Activated CD4-positive, alpha-beta T cell treated with anti-CD3 and anti-CD28 coated beads, Interleukin-2, amount 10 ng/mL, durations not matched to agents 24 days and 14 days (primary cell): ENCODE measurements around the gene PPP1R7. TPM values are rescaled to one million over a fixed set of nuclear protein-coding genes. Genes with fewer than 3 reads are reported as not detected.

Experiments used
- DNase-seq: peaks from one replicate; pipeline ENCODE4 v3.0.0; 2022
- H3K27ac Mint-ChIP-seq: one replicate; pipeline ENCODE4 v1.8.0; 2022; ENCODE audit warnings: mild to moderate bottlenecking, mixed read lengths
- H3K27me3 Mint-ChIP-seq: one replicate; pipeline ENCODE4 v1.8.0; 2022; ENCODE audit warnings: mixed read lengths
- H3K36me3 Mint-ChIP-seq: one replicate; pipeline ENCODE4 v1.8.0; 2022; ENCODE audit warnings: low read depth, mild to moderate bottlenecking, mixed read lengths
- H3K4me1 Mint-ChIP-seq: one replicate; pipeline ENCODE4 v1.8.0; 2021; ENCODE audit warnings: mixed read lengths
- H3K4me3 Mint-ChIP-seq: one replicate; pipeline ENCODE4 v1.8.0; 2022; ENCODE audit warnings: mild to moderate bottlenecking, moderate library complexity, mixed read lengths
- H3K9me3 Mint-ChIP-seq: one replicate; pipeline ENCODE4 v1.8.0; 2021; ENCODE audit warnings: mixed read lengths
- intact Hi-C: fragments of 100-400 bp; cut with micrococcal nuclease; formaldehyde crosslinking; loops from one replicate; pipeline ENCODE4 v1.15.1; 2023
- total RNA-seq: library from RNA; stranded (reverse); gene quantifications from 2 replicates; pipeline ENCODE4 v1.2.3, GENCODE V29; 2022

The PPP1R7 gene
- total RNA-seq, 1 donor from 2014 or later, result 111 TPM

DNA sequence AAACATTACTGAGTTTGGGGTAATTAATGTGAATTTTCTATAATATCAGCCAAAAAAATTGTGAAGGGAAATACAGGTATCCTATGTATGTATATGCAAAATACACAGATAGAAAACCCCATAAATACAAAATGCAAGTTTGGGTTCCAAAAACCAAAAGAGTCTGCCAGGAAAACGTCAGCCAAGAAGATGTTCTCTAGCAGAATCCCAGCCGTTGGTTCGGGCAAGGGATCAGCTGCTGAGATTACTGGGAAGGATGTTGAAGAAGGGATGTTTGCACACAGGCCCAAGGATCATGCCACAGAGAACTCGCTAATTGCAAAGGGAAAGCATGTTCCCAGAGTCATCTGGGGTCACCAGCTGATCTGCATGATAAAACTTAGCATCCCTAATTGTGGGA lies 28.7 kb downstream of the PPP1R7 start:
- Mint-ChIP-seq H3K36me3 (peaks cover 37% of the 10 kb centered on the region), H3K27me3 (no peaks in the 10 kb centered on the region), H3K4me3 (no peak overlapping the region), H3K27ac (no peak overlapping the region), H3K4me1 (peaks cover 10% of the 10 kb centered on the region), H3K9me3 (no peaks in the 10 kb centered on the region)
- intact Hi-C loops, result no loop called here
- DNase-seq, result no peak

DNA sequence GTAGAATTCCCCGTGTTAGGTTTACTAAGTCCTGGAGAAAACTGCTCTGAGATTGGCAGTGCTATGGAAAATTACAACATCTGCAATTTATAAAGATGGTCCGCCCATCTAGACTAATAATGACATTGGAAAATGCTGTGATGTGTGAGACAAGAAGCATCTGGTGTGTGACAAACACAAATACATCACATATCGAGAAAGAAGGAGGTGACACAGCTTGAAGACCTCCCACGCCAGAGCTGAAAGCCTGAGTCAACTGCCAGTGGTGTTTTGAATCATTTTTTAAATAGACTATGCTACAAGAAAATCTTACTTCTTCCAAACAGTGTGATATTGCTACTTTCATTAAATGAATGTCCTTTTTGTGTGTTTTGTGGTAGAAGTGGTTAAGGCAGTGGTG lies 29.6 kb downstream of the PPP1R7 start:
- peaks cover 36% of the 10 kb centered on the region for H3K36me3 Mint-ChIP-seq
- no peaks in the 10 kb centered on the region for H3K27me3 Mint-ChIP-seq
- intact Hi-C loops, result no loop called here
- H3K4me3 Mint-ChIP-seq, result no peak overlapping the region
- peak overlapping the region; percentile 63 for H3K27ac Mint-ChIP-seq
- no peaks in the 10 kb centered on the region for H3K9me3 Mint-ChIP-seq
- H3K4me1 Mint-ChIP-seq, result peaks cover 10% of the 10 kb centered on the region
- DNase-seq, result no peak

DNA sequence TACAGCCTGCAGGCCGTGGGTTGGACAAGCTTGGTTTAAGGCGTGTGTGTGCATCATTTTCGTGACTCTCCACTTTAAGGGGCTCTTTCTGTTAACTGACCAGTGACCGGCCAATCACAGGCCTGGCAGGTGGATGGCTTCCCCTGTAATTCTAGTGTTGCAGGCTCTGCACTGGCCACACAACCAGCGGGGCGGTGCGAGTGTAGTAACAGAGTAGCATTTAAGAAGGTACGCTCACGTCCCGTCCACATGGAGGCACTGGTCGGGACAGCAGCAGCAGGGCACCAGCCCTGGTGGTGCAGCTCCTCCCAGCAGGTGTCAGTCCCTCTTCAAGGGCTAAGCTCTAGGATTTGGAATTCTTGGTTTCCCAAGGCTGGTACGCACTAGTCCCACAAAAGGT lies 30.2 kb downstream of the PPP1R7 start:
- Mint-ChIP-seq H3K9me3 (no peaks in the 10 kb centered on the region), H3K27me3 (no peaks in the 10 kb centered on the region), H3K4me3 (no peak overlapping the region), H3K36me3 (peaks cover 31% of the 10 kb centered on the region), H3K27ac (no peak overlapping the region), H3K4me1 (peaks cover 10% of the 10 kb centered on the region)
- intact Hi-C loops, result no loop called here
- no peak for DNase-seq

GRCh38 chr2:241182126-241182525 lies 31.9 kb downstream of the PPP1R7 start:
- Mint-ChIP-seq H3K9me3 (no peaks in the 10 kb centered on the region), H3K27me3 (no peaks in the 10 kb centered on the region), H3K27ac (no peak overlapping the region), H3K4me3 (no peak overlapping the region), H3K4me1 (peaks cover 10% of the 10 kb centered on the region), H3K36me3 (peaks cover 29% of the 10 kb centered on the region)
- intact Hi-C loops, result no loop called here
- no peak for DNase-seq

GRCh38 chr2:241182531-241183133 lies 32.4 kb downstream of the PPP1R7 start:
- Mint-ChIP-seq H3K36me3 (peaks cover 25% of the 10 kb centered on the region), H3K9me3 (no peaks in the 10 kb centered on the region), H3K4me3 (no peak overlapping the region), H3K27ac (no peak overlapping the region), H3K4me1 (peaks cover 10% of the 10 kb centered on the region), H3K27me3 (no peaks in the 10 kb centered on the region)
- intact Hi-C loops, result no loop called here
- DNase-seq, result no peak

GRCh38 chr2:241183221-241183620 lies 33.0 kb downstream of the PPP1R7 start:
- Mint-ChIP-seq H3K27me3 (no peaks in the 10 kb centered on the region), H3K4me1 (peaks cover 10% of the 10 kb centered on the region), H3K36me3 (peaks cover 20% of the 10 kb centered on the region), H3K27ac (no peak overlapping the region), H3K9me3 (no peaks in the 10 kb centered on the region), H3K4me3 (no peak overlapping the region)
- intact Hi-C loops, result no loop called here
- no peak for DNase-seq

DNA sequence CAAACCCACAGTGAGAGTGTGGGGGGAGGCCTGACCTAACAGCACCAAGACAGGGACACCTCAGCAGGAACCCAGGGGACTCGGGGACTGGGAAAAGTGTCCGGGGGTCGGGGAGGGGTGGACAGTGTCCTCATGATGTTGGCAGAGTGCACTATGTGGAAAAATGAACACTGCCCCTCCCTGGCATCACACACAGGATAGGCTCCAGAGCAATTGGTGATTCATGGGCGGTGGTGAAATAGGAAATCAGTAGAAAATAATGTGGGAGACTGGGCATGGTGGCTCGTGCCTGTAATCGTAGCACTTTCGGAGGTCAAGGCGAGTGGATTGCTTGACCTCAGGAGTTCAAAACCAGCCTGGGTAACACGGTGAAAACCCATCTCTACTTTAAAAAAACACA lies 34.6 kb downstream of the PPP1R7 start:
- intact Hi-C loops, result no loop called here
- no peak for DNase-seq
- H3K4me1 Mint-ChIP-seq, result peaks cover 2% of the 10 kb centered on the region
- H3K4me3 Mint-ChIP-seq, result no peak overlapping the region
- no peaks in the 10 kb centered on the region for H3K27me3 Mint-ChIP-seq
- no peak overlapping the region for H3K27ac Mint-ChIP-seq
- peaks cover 7% of the 10 kb centered on the region for H3K36me3 Mint-ChIP-seq
- H3K9me3 Mint-ChIP-seq, result no peaks in the 10 kb centered on the region

DNA sequence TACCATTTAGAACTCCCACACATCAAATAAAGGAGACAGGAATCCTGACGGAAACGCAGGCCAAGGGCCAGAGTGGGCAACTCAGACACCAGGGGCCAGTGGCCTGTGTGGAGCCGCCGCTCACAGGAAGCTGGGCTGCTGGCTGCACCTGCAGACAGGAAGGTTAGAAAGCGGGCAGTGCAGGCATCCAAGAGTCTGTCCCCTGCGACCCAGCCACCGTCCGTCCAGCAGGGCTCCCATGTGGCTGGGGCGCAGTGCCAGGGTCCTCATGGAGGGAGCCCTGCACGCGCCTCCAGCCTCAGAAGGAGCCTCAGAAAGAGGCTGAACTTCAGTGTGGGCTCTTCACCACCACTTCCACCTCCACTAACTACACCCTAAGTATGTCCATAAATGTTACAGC lies 35.7 kb downstream of the PPP1R7 start:
- Mint-ChIP-seq H3K36me3 (peaks cover 4% of the 10 kb centered on the region), H3K4me1 (no peaks in the 10 kb centered on the region)
- intact Hi-C loops, result no loop called here

DNA sequence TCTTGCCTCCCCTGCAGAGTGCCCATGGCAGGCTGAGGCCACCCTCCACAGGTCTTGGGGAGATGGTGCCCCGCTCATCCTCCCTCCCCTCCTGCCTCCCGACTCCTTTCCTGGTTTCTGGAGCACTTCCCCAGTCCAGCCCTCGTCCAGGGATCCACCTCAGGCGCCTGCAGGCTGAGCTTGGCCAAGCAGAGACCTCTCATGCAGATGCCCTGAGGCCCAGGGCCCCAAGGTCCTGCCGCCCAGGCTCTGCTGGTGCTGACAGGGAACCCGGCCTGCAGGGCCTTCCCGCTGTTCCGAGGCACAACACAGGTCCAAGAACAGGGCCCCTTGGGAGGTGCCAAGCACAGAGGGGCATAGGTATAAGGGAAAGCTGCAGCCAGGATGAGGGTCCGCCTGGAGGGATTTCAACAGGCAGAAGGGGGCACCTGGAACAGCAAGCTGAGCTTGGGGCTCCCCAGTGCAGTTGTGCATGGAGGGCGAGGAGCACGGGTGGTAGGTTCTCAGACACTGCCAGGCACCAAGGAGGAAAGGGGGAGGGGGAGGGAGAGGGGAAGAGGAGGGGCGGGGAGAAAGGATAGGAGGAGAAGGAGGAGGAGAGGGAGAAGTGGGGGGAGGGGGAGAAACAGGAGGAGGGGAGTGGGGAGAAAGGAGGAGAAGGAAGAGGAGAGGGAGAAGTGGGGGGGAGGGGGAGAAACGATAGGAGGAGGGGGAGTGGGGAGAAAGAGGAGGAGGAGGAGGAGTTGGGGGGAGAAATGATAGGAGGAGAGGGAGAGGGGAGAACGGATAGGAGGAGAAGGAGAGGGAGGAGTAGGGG lies 37.0 kb downstream of the PPP1R7 start:
- H3K9me3 Mint-ChIP-seq, result no peaks in the 10 kb centered on the region
- no peaks in the 10 kb centered on the region for H3K36me3 Mint-ChIP-seq
- H3K27me3 Mint-ChIP-seq, result no peaks in the 10 kb centered on the region
- no peak overlapping the region for H3K27ac Mint-ChIP-seq
- no peak overlapping the region for H3K4me3 Mint-ChIP-seq
- DNase-seq, result no peak
- no peaks in the 10 kb centered on the region for H3K4me1 Mint-ChIP-seq
- intact Hi-C loops, result no loop called here

More for the DNA sequence above, 35.7 kb downstream of the PPP1R7 start:
- Mint-ChIP-seq H3K9me3 (no peaks in the 10 kb centered on the region), H3K4me3 (no peak overlapping the region), H3K27ac (no peak overlapping the region), H3K27me3 (no peaks in the 10 kb centered on the region)
- DNase-seq, result no peak

GRCh38 chr2:241187918-241188234 lies 37.6 kb downstream of the PPP1R7 start:
- H3K9me3 Mint-ChIP-seq, result no peaks in the 10 kb centered on the region

DNA sequence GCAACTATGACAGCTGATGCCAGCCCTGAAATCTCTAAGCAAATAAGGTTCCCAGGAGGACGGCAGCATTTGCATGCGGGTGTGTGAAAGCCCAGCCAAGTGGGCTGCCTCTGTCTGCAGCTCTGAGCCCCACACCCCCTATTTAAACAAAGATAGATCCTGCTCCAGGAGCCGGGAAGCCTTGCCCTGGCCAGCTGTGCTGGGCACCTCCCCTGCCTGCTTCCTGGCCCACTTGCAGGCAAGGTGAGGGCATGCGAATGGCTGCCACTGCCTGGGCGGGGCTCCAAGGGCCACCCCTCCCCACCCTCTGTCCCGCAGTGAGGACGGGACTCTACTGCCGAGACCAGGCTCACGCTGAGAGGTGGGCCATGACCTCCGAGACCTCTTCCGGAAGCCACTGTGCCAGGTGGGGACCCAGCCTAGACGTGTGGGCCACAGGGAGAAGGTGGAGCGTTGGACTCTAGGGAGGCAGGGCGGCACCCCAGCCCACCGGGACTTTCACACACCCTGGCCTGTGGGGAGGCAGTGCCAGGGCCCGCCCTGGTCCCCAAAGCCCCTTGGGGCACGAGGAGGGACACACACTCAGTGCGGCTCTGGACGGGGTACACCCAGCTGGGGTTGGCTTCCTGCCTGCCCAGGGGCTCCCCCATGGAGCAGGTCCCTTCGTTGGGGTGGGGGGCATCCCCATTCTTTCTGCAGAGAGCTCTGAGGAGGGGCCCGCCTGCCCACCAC lies 38.3 kb downstream of the PPP1R7 start, which contains the start of gene ANO7:
Gene ANO7 (plus strand): TSS at position 317 of the 732 bp plus-strand sequence. CDS start 1,387 bp downstream, outside the sequence.
- no peaks in the 10 kb centered on the region for H3K4me1 Mint-ChIP-seq
- no peak within 1 kb of the TSS for H3K4me3 Mint-ChIP-seq
- H3K9me3 Mint-ChIP-seq, result no peaks in the 10 kb centered on the region
- intact Hi-C loops, result no loop called here
- DNase-seq, result no peak
- no peak within 1 kb of the TSS for H3K27ac Mint-ChIP-seq
- no peaks in the 10 kb centered on the region for H3K36me3 Mint-ChIP-seq
- H3K27me3 Mint-ChIP-seq, result no peaks in the 10 kb centered on the region

More at GRCh38 chr2:241187918-241188234, 37.6 kb downstream of the PPP1R7 start:
- H3K27me3 Mint-ChIP-seq, result no peaks in the 10 kb centered on the region
- intact Hi-C loops, result no loop called here
- H3K36me3 Mint-ChIP-seq, result no peaks in the 10 kb centered on the region
- no peaks in the 10 kb centered on the region for H3K4me1 Mint-ChIP-seq
- DNase-seq, result no peak
- H3K27ac Mint-ChIP-seq, result no peak overlapping the region
- H3K4me3 Mint-ChIP-seq, result no peak overlapping the region

DNA sequence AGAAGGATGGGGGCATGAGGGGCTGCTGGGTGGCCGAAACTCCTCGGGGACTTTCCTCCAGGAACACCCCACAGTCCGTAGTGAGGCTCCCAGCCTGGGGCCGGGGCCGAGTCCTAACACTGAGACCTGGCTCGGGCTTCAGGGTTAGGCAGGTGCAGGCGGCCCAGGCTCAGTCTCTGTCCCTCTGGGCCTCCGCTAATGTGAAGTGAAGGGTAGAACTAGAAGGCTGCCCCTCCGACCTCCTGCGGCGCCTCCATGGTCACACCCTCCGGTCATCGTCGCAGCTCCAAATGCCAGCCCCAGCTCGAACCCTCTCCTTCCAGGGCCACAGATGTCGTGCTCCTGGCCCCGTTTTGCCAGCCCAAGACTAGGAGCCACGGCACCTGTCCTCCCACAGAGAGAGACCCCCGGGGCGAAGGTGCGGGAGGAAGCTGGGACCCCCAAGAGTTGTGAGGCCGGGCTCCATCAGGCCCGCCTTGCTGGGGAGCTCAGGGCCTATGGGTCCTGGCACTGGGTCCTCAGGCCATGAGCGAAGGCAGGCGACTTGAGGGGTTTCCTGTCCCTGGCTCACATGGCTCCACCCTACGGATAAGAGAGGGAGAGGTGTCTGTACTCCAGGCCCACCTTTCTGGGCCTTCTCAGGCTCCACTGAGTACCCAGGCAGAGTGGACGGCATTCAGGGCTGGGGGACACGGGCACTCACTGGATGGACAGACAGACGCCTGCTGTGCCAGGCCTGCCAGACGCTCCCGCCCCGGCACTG lies 39.0 kb downstream of the PPP1R7 start:
- no peak overlapping the region for H3K27ac Mint-ChIP-seq
- intact Hi-C loops, result no loop called here
- H3K4me3 Mint-ChIP-seq, result no peak overlapping the region
- H3K27me3 Mint-ChIP-seq, result no peaks in the 10 kb centered on the region
- no peaks in the 10 kb centered on the region for H3K9me3 Mint-ChIP-seq
- H3K4me1 Mint-ChIP-seq, result no peaks in the 10 kb centered on the region
- no peaks in the 10 kb centered on the region for H3K36me3 Mint-ChIP-seq
- DNase-seq, result no peak

- Mint-ChIP-seq H3K27ac (no peak overlapping the region), H3K36me3 (no peaks in the 10 kb centered on the region), H3K4me1 (no peaks in the 10 kb centered on the region), H3K4me3 (no peak overlapping the region), H3K9me3 (no peaks in the 10 kb centered on the region), H3K27me3 (no peaks in the 10 kb centered on the region)
- DNase-seq, result no peak
- intact Hi-C loops, result no loop called here
Measured at GRCh38 chr2:241189856-241190201, 39.6 kb downstream of the PPP1R7 start.
